Ureter (tissue), 1 donor: ENCODE data around the gene ABCD4. TPM values are rescaled to one million over a fixed set of nuclear protein-coding genes. Genes with fewer than 3 reads are reported as not detected.
A peak's percentile ranks its signal among the peaks of the same experiment; 100 is the strongest.
"Not testable (repeated sequence)": the region's sequence is repeated elsewhere in the genome, so short reads cannot be mapped to it uniquely, and the experiment has no call there.

Source experiments
- DNase-seq: peaks from one replicate; pipeline ENCODE4 v3.0.0-alpha.2; 2020; ENCODE audit warnings: low spot score
- total RNA-seq: library from RNA; stranded (reverse); gene quantifications from one replicate; pipeline ENCODE4 v1.2.4, GENCODE V29; 2023
- donor health status: DM: yes; HTN: yes; CAD: no.

The ABCD4 gene
- total RNA-seq: 65.3 TPM

GRCh38 chr14:74302634-74303569, at the start of gene ABCD4:
TSS of gene ABCD4 (minus strand) at chr14:74302934. CDS start at chr14:74302912, 22 bp downstream.
- DNase-seq: peak; percentile 93

GRCh38 chr14:74350928-74351323, 48.2 kb upstream of the ABCD4 start:
- no peak for DNase-seq

GRCh38 chr14:74350211-74350927, 47.6 kb upstream of the ABCD4 start:
- DNase-seq: no peak

GRCh38 chr14:74349757-74350156, 47.0 kb upstream of the ABCD4 start:
- no peak for DNase-seq

- no peak for DNase-seq
These were observed 46.2 kb upstream of the ABCD4 start for GRCh38 chr14:74348735-74349463.

GRCh38 chr14:74348241-74348734, 45.6 kb upstream of the ABCD4 start, which contains the start of gene VRTN:
TSS of gene VRTN (plus strand) at chr14:74348471. CDS start at chr14:74356784, 8,313 bp downstream.
- DNase-seq: no peak

- DNase-seq: no peak
These were observed 45.0 kb upstream of the ABCD4 start for GRCh38 chr14:74347795-74348100.

- no peak for DNase-seq
These were observed 44.5 kb upstream of the ABCD4 start for GRCh38 chr14:74347097-74347794.

GRCh38 chr14:74346341-74346740, 43.6 kb upstream of the ABCD4 start:
- no peak for DNase-seq

- DNase-seq: no peak
These were observed 31.2 kb upstream of the ABCD4 start for GRCh38 chr14:74333909-74334308.

GRCh38 chr14:74329950-74330552, 27.3 kb upstream of the ABCD4 start:
- not testable (repeated sequence) for DNase-seq

GRCh38 chr14:74326369-74327152, 23.8 kb upstream of the ABCD4 start:
- no peak for DNase-seq

- no peak for DNase-seq
These were observed 22.7 kb upstream of the ABCD4 start for GRCh38 chr14:74325446-74325845.

GRCh38 chr14:74324931-74325361, 22.2 kb upstream of the ABCD4 start:
- no peak for DNase-seq

GRCh38 chr14:74314576-74314975, 11.8 kb upstream of the ABCD4 start:
- no peak for DNase-seq

GRCh38 chr14:74313601-74314000, 10.9 kb upstream of the ABCD4 start:
- DNase-seq: no peak

- DNase-seq: no peak
These were observed 9.4 kb upstream of the ABCD4 start for GRCh38 chr14:74312161-74312560.

- no peak for DNase-seq
These were observed 6.6 kb upstream of the ABCD4 start for GRCh38 chr14:74309125-74310022.

GRCh38 chr14:74308695-74309094, 6.0 kb upstream of the ABCD4 start:
- no peak for DNase-seq
